ENCODE measurements around the gene FRMD6.

Gene FRMD6

DNA sequence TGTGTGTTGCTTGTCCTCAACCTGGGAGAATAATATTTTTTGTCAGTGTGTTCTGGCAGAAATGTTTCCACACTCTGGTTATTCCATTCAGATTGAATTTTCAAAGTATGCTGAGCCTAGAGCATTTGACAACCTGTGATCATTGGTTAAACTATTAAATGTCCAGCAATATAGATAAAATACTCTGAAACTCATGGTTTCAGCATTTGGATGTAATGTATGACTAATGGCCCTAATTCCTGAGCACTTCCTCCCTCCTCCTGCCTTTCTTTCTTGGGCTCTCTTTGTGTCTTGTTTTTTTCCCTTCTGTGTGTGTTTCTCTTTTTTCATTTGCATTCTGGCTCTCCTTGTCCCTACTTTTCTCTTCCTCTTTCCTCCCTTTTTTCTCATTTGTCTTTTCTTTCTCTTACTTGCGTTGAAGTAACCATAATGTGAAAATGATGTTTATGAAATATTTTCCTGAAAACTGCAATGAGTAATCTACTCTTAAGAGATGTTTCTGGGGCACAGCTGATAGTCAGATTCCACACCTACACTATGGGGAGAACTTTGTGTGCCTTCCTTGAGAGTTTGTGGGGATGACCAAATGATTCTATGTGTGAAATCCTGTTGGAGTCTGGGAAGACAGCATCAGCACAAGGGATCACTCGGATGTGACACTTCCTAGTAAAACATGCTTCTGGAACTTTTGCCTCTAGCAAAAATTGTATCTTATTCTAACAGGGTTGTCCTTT is 74.6 kb downstream of the FRMD6 start:
- TF ChIP-seq POLR2AphosphoS5 (IDR thresholded peaks at IDR 0.05; ENCODE audit: low read depth, low read length) = no peak
- no peak for TF ChIP-seq SIN3A (IDR thresholded peaks at IDR 0.05; ENCODE audit: borderline replicate concordance, insufficient read depth, low read length)
- no peak for TF ChIP-seq FOXP2 (optimal IDR thresholded peaks at IDR 0.05; ENCODE audit: borderline replicate concordance, extremely low read depth, extremely low read length, insufficient read depth)
- no peak for TF ChIP-seq TAF1 (IDR thresholded peaks at IDR 0.05; ENCODE audit: borderline replicate concordance, insufficient read depth, low read length)
- TF ChIP-seq, protein P1, sequence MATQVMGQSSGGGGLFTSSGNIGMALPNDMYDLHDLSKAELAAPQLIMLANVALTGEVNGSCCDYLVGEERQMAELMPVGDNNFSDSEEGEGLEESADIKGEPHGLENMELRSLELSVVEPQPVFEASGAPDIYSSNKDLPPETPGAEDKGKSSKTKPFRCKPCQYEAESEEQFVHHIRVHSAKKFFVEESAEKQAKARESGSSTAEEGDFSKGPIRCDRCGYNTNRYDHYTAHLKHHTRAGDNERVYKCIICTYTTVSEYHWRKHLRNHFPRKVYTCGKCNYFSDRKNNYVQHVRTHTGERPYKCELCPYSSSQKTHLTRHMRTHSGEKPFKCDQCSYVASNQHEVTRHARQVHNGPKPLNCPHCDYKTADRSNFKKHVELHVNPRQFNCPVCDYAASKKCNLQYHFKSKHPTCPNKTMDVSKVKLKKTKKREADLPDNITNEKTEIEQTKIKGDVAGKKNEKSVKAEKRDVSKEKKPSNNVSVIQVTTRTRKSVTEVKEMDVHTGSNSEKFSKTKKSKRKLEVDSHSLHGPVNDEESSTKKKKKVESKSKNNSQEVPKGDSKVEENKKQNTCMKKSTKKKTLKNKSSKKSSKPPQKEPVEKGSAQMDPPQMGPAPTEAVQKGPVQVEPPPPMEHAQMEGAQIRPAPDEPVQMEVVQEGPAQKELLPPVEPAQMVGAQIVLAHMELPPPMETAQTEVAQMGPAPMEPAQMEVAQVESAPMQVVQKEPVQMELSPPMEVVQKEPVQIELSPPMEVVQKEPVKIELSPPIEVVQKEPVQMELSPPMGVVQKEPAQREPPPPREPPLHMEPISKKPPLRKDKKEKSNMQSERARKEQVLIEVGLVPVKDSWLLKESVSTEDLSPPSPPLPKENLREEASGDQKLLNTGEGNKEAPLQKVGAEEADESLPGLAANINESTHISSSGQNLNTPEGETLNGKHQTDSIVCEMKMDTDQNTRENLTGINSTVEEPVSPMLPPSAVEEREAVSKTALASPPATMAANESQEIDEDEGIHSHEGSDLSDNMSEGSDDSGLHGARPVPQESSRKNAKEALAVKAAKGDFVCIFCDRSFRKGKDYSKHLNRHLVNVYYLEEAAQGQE (IDR thresholded peaks at IDR 0.05; ENCODE audit: insufficient read depth in 1 of 2, low read depth in 2 of 2, low read length in 2 of 2) = no peak

DNA sequence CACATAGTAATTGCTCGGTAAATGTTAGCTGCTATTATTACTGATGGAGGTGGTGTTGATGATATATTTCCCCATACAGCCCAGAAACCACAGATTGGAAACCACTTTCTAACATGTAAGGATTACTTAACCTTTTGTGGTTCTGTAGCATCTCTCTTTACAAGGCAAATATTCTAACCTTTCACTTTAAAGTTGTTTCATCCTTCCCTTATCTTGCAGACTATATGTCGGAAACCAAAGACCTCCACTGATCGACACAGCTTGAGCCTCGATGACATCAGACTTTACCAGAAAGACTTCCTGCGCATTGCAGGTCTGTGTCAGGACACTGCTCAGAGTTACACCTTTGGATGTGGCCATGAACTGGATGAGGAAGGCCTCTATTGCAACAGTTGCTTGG is 75.8 kb downstream of the FRMD6 start:
- TF ChIP-seq SIN3A (IDR thresholded peaks at IDR 0.05; ENCODE audit: borderline replicate concordance, insufficient read depth, low read length) = no peak

DNA sequence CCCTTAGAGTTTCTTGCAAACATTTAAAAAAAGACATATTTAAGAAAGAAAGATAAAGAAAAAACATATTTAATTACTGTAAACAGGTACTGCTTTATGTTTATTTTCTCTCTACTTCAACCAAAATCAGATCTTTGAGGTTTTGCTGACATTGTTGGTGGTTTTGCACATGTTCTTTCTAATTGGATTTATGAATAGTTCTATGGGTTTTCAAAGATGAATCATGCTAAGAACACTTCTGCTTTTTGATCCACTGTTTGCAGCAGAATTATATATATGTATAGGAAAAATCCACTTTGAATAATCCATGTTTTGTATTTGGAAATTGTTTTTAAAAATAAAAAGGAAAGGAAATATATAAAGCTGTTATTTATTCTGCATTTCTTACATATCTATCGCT is 78.4 kb downstream of the FRMD6 start:
- TF ChIP-seq POLR2AphosphoS5 (IDR thresholded peaks at IDR 0.05; ENCODE audit: low read depth, low read length) (no peak), FOXP2 (optimal IDR thresholded peaks at IDR 0.05; ENCODE audit: borderline replicate concordance, extremely low read depth, extremely low read length, insufficient read depth) (no peak), SIN3A (IDR thresholded peaks at IDR 0.05; ENCODE audit: borderline replicate concordance, insufficient read depth, low read length) (no peak), TAF1 (IDR thresholded peaks at IDR 0.05; ENCODE audit: borderline replicate concordance, insufficient read depth, low read length) (no peak)
- TF ChIP-seq, protein P1 (IDR thresholded peaks at IDR 0.05; ENCODE audit: insufficient read depth in 1 of 2, low read depth in 2 of 2, low read length in 2 of 2) = no peak

DNA sequence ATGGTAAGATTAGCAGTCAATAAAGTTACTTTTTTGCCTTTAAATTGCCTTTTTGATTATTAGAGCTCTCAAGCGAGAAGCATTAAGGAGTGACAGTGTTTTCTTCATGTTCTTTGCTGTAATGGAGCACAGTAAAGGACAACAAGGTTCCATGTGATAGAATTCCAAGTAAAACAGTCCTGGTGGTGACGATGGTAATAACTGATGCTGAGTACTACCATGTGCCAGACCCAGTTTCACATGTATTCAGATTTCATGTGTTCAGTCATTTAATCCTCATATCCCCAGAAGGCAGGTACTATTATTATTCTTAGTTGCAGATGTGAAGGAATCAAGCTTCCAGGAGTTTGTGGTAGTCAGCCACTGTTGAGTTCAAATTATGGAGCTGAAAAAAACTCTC is 79.0 kb downstream of the FRMD6 start:
- no peak for TF ChIP-seq FOXP2 (optimal IDR thresholded peaks at IDR 0.05; ENCODE audit: borderline replicate concordance, extremely low read depth, extremely low read length, insufficient read depth)

DNA sequence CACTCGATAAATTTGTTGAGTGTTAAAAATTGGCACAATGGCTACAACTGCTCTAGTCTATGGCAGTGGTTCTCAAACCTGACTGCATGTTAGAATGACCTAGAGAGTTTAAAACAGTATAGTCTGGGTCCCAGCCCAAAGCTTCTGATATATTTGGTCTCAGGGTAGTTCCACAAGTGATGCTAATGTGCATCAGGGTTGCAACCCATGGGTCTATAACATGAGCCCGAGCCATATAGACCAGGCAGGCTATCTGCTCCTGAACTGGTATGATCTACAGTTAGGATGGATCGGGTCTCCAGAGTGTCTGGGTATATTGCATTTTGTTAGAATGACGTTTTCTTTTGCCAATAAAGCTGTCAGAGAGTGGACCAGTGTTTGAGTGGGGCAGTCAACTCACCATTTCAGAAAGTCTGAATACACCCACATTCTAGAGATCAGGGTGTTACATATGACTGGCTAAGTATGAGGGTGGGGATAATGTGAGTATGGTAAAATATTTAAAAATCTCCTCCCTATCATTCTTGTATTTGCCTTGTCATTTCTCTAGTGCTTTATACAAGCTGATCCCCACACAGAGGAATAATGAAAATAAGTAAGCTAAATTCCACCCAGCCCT is 80.9 kb downstream of the FRMD6 start:
- TF ChIP-seq, protein P1 (IDR thresholded peaks at IDR 0.05; ENCODE audit: insufficient read depth in 1 of 2, low read depth in 2 of 2, low read length in 2 of 2) = no peak
- TF ChIP-seq POLR2AphosphoS5 (IDR thresholded peaks at IDR 0.05; ENCODE audit: low read depth, low read length) (no peak), SIN3A (IDR thresholded peaks at IDR 0.05; ENCODE audit: borderline replicate concordance, insufficient read depth, low read length) (no peak), FOXP2 (optimal IDR thresholded peaks at IDR 0.05; ENCODE audit: borderline replicate concordance, extremely low read depth, extremely low read length, insufficient read depth) (no peak), TAF1 (IDR thresholded peaks at IDR 0.05; ENCODE audit: borderline replicate concordance, insufficient read depth, low read length) (no peak)

DNA sequence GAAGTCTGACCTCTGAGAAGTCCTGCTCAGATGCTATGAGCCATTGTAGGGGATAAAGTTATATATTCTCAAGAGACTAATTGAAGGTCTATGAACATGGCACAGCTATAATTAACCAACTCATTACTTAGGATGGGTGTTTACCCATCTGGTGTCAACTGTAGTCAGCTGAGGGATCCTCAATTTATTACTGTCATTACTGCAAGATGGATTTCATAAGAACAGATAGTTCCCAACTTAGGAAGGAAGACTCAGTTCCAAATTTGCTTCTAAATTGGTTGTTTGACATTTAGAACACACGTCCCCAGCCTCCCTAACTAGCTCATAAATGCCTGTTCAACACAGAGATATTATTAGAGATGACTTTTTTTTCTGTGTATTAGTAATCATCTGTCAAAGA is 81.4 kb downstream of the FRMD6 start:
- TF ChIP-seq, protein P1 (IDR thresholded peaks at IDR 0.05; ENCODE audit: insufficient read depth in 1 of 2, low read depth in 2 of 2, low read length in 2 of 2) = no peak
- TF ChIP-seq SIN3A (IDR thresholded peaks at IDR 0.05; ENCODE audit: borderline replicate concordance, insufficient read depth, low read length) = no peak
- TF ChIP-seq TAF1 (IDR thresholded peaks at IDR 0.05; ENCODE audit: borderline replicate concordance, insufficient read depth, low read length) = no peak
- no peak for TF ChIP-seq POLR2AphosphoS5 (IDR thresholded peaks at IDR 0.05; ENCODE audit: low read depth, low read length)
- TF ChIP-seq FOXP2 (optimal IDR thresholded peaks at IDR 0.05; ENCODE audit: borderline replicate concordance, extremely low read depth, extremely low read length, insufficient read depth) = no peak

Data from PFSK-1 (cell line).